Omental fat pad (tissue), 4 donors: ENCODE data around the gene GPR107. TPM values are rescaled to one million over a fixed set of nuclear protein-coding genes. Genes with fewer than 3 reads are reported as not detected.

Experiments
- ATAC-seq: fragments of 150-250 bp; one replicate; pipeline ENCODE4 v1.9.1; 2016; ENCODE audit warnings: mild to moderate bottlenecking, moderate library complexity; ENCODE audit not compliant: low FRiP score
- DNase-seq: peaks from one replicate; pipeline ENCODE4 v3.0.0-alpha.2; 2019; ENCODE audit warnings: low spot score
- total RNA-seq, 4 donors: library from RNA; depleted of rRNA; stranded (reverse); fragments of >200 nt; gene quantifications; one replicate each; pipeline ENCODE4 v1.1.0, GENCODE V29; 2016
- TF ChIP-seq, protein P1 (sequence below), 3 donors: fragments of 450-650 bp; IDR thresholded peaks; one replicate each; pipeline ENCODE4 v1.5.1; 2016 to 2017; ENCODE audit warnings: antibody characterized with exemption in 3 of 3, mild to moderate bottlenecking in 3 of 3, moderate library complexity in 2 of 3

The GPR107 gene
- total RNA-seq, 4 donors from 2014 or later = 17.5 to 24.1 (median 20.0) TPM

DNA sequence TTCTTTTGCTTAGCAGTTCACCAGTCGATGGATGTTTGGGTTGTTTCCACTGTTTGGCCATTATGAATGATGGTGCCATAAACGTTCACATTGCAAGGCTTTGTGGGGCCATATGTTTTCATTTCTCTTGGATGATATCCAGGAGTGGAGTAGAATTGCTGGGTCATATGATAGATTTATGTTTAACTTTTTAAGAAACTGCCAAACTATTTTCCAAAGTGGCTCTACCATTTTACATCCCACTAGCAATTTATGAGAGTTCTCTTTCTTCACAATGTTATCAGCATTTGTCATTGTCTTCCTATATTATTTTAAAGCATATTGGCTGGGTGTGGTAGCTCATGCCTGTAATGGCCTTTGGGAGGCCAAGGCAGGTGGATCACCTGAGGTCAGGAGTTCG is 5.2 kb downstream of the GPR107 start:
- TF ChIP-seq, protein P1, sequence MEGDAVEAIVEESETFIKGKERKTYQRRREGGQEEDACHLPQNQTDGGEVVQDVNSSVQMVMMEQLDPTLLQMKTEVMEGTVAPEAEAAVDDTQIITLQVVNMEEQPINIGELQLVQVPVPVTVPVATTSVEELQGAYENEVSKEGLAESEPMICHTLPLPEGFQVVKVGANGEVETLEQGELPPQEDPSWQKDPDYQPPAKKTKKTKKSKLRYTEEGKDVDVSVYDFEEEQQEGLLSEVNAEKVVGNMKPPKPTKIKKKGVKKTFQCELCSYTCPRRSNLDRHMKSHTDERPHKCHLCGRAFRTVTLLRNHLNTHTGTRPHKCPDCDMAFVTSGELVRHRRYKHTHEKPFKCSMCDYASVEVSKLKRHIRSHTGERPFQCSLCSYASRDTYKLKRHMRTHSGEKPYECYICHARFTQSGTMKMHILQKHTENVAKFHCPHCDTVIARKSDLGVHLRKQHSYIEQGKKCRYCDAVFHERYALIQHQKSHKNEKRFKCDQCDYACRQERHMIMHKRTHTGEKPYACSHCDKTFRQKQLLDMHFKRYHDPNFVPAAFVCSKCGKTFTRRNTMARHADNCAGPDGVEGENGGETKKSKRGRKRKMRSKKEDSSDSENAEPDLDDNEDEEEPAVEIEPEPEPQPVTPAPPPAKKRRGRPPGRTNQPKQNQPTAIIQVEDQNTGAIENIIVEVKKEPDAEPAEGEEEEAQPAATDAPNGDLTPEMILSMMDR (IDR thresholded peaks at IDR 0.05) = no peak
- DNase-seq = no peak
- ATAC-seq = no peak

DNA sequence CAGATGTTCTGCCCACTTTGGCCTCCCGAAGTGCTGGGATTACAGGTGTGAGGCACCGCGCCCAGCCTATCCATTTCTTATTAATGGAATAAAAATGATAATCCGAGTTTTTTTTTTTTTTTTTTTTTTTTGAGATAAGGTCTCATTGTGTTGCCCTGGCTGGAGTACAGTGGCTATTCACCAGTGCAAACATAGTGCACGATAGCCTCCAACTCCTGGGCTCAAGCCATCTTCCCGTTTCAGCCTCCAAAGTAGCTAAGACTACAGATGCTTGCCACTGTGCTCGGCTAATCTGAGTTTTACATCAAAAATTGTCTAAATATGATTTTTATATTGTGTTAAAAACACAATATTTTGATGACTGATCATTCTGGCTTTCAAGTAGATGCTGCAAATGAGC is 6.6 kb downstream of the GPR107 start:
- TF ChIP-seq, protein P1 (IDR thresholded peaks at IDR 0.05) = no peak

DNA sequence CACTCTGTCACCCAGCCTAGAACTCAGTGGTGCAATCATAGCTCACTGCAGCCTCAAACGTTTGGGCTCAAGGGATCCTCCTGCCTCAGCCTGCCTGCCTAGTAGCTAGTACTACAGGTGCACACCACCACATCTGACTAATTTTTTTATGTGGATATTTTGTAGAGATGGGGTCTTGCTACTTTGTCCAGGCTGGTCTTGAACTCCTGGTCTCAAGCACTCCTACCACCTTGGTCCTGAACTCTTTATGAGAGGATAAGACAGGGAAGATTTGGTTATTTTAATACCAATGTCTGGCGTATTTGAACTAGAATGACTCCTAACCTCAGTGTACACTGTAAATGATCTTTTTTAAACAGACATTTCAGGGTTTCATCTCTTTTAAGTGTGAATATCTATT is 9.0 kb downstream of the GPR107 start:
- DNase-seq (no peak), ATAC-seq (no peak)
- TF ChIP-seq, protein P1 (IDR thresholded peaks at IDR 0.05) = no peak

More for the DNA sequence above, 6.6 kb downstream of the GPR107 start:
- DNase-seq = no peak
- no peak for ATAC-seq

DNA sequence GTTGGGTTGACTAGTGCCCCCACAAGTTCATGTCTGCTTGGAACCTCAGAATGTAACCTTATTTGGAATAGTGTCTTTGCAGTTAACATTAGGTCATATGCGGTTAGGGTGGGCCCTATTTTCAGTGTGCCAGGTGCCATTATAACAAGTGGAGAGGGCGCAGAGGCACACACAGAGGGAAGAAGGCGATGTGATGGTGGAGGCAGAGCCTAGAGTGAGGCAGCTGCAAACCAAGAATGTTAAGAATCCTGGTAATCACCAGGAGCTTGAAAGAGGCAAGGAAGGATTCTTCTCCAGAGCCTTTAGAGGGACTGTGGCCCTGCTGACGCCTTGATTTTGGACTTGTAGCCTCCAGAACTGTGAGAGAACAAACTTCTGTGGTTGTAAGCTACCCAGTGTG is 10.9 kb downstream of the GPR107 start:
- no peak for ATAC-seq
- TF ChIP-seq, protein P1 (IDR thresholded peaks at IDR 0.05) = no peak
- DNase-seq = no peak

DNA sequence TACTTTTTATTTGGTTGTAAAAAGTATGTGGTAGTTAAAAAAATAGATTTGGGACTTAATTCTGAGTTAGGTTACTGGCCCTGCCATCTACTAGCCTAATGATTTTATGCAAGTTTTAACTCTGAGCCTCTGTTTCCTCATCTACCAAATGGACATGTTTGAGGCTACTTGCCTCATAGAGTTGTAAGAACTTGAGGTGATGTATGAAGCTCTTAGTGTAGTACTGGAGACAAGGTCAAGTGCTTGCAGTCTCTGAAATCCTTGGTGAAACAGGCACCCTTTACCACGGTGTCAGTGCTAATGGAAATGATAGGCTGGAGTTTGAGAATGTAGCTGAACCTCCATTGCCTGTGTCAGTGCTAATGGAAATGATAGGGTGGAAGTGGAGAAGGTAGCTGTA is 15.3 kb downstream of the GPR107 start:
- TF ChIP-seq, protein P1 (IDR thresholded peaks at IDR 0.05) = no peak
- DNase-seq (no peak), ATAC-seq (no peak)

DNA sequence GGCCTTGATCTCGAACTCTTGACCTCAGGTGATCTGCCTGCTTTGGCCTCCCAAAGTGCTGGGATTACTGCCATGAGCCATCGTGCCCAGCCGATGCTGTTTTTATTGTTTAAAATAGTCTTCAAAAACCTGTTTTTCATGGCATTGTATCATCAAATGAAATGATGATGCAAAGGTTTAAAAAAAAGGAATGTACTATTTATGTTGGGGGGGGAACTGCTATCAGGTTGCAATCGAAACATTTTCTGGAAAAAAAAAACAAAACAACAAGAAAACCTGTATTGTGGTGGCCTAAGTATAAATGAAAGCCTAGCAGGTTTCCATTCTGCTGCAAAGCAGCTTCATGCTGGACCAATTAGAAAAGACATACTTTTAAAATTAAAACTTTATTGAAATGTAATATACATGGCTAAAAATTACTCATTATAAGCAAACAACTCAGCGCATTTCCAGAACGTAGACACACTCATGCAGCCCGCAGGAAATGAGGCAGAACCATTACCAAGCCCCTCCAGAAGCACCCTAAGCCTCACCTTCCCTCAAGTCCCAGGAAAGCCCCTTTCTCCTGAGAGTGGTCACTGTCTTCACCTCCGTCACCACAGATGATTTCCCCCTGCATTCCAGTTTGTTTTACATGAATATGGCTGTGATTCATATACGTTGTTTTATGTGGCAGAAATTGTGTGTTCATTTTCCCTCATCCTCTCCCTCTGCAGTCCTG is 19.0 kb downstream of the GPR107 start:
- TF ChIP-seq, protein P1 (IDR thresholded peaks at IDR 0.05) = no peak
- DNase-seq (no peak), ATAC-seq (no peak)

GRCh38 chr9:130073373-130073772 is 19.7 kb downstream of the GPR107 start:
- no peak for DNase-seq
- TF ChIP-seq, protein P1 (IDR thresholded peaks at IDR 0.05) = no peak
- ATAC-seq = no peak
